ENCODE data around the gene CPNE5. TPM values are rescaled to one million over a fixed set of nuclear protein-coding genes. Genes with fewer than 3 reads are reported as not detected.

CPNE5 gene
- total and polyA plus RNA-seq, 8 donors = 1.2 to 15.9 (median 2.4) TPM; not detected in 1

GRCh38 chr6:36817847-36818246 lies 21.4 kb downstream of the CPNE5 start:
- 80 to 92% (median 87%) methylated on average over 3 of the region's 3 CpGs for WGBS, 5 donors
- Histone ChIP-seq H3K9me3 (no peaks in the 10 kb centered on the region), H3K36me3 (no peaks in the 10 kb centered on the region), H3K27ac (no peak overlapping the region), H3K4me3 (no peak overlapping the region), H3K27me3 (no peaks in the 10 kb centered on the region), H3K4me1 (no peaks in the 10 kb centered on the region)
- DNase-seq = no peak
- intact Hi-C loops (cut with DNase I; ENCODE audit: low total_unique reads) = no loop called here
- TF ChIP-seq EP300 (IDR thresholded peaks at IDR 0.05) (no peak), POLR2AphosphoS5 (IDR thresholded peaks at IDR 0.05) (no peak), POLR2A (IDR thresholded peaks at IDR 0.05) (no peak)
- TF ChIP-seq, protein P1, sequence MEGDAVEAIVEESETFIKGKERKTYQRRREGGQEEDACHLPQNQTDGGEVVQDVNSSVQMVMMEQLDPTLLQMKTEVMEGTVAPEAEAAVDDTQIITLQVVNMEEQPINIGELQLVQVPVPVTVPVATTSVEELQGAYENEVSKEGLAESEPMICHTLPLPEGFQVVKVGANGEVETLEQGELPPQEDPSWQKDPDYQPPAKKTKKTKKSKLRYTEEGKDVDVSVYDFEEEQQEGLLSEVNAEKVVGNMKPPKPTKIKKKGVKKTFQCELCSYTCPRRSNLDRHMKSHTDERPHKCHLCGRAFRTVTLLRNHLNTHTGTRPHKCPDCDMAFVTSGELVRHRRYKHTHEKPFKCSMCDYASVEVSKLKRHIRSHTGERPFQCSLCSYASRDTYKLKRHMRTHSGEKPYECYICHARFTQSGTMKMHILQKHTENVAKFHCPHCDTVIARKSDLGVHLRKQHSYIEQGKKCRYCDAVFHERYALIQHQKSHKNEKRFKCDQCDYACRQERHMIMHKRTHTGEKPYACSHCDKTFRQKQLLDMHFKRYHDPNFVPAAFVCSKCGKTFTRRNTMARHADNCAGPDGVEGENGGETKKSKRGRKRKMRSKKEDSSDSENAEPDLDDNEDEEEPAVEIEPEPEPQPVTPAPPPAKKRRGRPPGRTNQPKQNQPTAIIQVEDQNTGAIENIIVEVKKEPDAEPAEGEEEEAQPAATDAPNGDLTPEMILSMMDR (IDR thresholded peaks at IDR 0.05) = no peak

DNA sequence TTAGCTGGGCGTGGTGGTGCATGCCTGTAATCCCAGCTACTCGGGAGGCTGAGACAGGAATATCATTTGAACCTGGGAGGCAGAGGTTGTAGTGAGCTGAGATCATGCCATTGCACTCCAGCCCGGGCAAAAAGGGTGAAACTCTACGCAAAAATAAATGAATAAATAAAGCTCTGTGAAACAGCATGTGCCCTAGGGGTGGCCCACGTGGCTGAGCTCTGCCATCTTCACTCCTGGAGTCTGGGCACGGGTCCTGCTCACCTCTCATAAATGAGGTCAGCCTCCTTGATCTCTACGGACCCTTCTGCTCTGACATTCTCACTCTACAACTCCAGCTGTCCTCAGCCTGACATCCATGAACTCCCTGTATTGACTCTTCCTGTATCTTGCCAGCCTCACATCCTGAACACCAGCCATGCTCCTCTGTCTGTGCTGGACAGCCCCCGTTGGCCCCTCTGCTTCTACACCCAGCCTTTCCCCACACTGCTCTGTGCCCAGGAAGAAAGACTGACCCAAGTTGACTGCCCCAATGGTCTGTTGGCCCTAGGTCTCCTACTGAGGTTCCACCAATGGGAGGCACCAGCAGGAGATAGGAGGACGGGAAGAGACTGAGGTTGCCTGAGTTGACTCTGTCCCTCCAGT lies 21.9 kb downstream of the CPNE5 start:
- 79 to 92% (median 89%) methylated on average over 9 of the region's 9 CpGs for WGBS, 5 donors
- H3K36me3 ChIP-seq = no peaks in the 10 kb centered on the region
- H3K4me1 ChIP-seq = no peaks in the 10 kb centered on the region
- no peak for DNase-seq
- no peaks in the 10 kb centered on the region for H3K9me3 ChIP-seq
- intact Hi-C loops (cut with DNase I; ENCODE audit: low total_unique reads) = no loop called here
- H3K27ac ChIP-seq = no peak overlapping the region
- no peak for TF ChIP-seq POLR2AphosphoS5 (IDR thresholded peaks at IDR 0.05)
- no peak for TF ChIP-seq POLR2A (IDR thresholded peaks at IDR 0.05)
- no peak for TF ChIP-seq EP300 (IDR thresholded peaks at IDR 0.05)
- TF ChIP-seq, protein P1 (IDR thresholded peaks at IDR 0.05) = no peak
- H3K27me3 ChIP-seq = no peaks in the 10 kb centered on the region
- no peak overlapping the region for H3K4me3 ChIP-seq

DNA sequence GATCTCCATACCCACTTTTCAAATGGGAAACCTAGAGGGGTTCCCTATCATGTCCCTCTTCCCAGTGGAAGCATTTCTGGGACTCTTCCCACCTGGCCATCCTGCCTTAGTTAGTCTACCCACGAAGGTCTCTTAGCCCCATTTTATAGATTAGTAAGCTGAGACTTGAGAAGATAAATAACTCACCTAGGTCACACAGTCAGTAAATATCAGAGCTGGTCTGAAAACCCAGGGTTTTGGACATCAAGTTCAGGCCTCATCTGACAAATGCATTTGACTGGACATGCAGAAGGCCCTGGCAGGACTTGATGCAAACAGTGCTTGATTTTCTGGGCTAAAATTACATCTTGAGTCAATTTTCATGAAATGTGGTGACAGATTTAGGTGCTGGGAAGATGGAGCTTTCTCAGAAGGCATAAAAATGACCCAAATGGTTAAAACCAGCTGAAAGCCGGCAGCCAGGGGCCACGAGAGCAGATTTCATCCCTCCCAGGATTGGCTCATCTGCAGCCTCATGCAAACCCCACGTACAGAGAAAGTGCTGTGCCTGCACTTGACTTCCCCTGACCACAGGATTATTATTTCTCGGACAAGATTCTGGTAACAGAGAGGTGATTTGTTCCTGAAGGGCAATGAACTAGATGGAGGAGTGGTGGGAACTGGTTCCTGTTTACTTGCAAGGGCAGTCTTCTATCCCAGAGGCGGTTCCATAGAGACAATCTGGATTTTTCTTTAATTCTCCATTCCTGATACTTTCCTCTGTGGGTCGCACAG lies 23.1 kb downstream of the CPNE5 start:
- no peak for DNase-seq
- intact Hi-C loops (cut with DNase I; ENCODE audit: low total_unique reads) = no loop called here
- no peaks in the 10 kb centered on the region for H3K36me3 ChIP-seq
- TF ChIP-seq, protein P1 (IDR thresholded peaks at IDR 0.05) = no peak
- TF ChIP-seq POLR2A (IDR thresholded peaks at IDR 0.05) = no peak
- TF ChIP-seq EP300 (IDR thresholded peaks at IDR 0.05) = no peak
- no peak for TF ChIP-seq POLR2AphosphoS5 (IDR thresholded peaks at IDR 0.05)
- H3K27me3 ChIP-seq = no peaks in the 10 kb centered on the region
- H3K27ac ChIP-seq = no peak overlapping the region
- H3K9me3 ChIP-seq = no peaks in the 10 kb centered on the region
- H3K4me3 ChIP-seq = no peak overlapping the region
- 75 to 83% (median 78%) methylated on average over 6 to 7 of the region's 7 CpGs for WGBS, 5 donors
- H3K4me1 ChIP-seq = no peaks in the 10 kb centered on the region

DNA sequence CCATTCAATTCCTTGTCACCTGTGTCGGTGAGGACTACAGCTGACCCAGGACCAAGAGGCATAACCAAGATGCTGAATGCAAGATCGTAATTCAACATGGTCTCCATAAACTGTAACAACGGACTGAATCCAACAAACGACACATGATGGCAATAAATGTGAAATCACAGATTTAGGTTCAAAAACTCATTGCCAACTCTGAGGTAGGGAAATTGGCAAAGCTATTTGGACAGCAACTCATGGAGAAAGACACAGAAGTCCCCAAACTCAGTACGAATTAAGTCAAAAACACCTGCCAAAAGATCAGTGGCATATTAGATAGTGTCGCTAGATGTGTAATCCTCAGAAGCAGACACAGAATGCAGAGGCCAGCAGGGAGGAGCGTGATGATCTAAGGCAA lies 25.0 kb downstream of the CPNE5 start:
- no peak for DNase-seq
- no peaks in the 10 kb centered on the region for H3K27me3 ChIP-seq
- no peaks in the 10 kb centered on the region for H3K4me1 ChIP-seq
- H3K36me3 ChIP-seq = no peaks in the 10 kb centered on the region
- intact Hi-C loops (cut with DNase I; ENCODE audit: low total_unique reads) = no loop called here
- no peak overlapping the region for H3K27ac ChIP-seq
- 91 to 96% (median 95%) methylated on average over 7 of the region's 7 CpGs for WGBS, 5 donors
- H3K9me3 ChIP-seq = no peaks in the 10 kb centered on the region
- no peak overlapping the region for H3K4me3 ChIP-seq
- TF ChIP-seq POLR2AphosphoS5 (IDR thresholded peaks at IDR 0.05) (no peak), POLR2A (IDR thresholded peaks at IDR 0.05) (no peak), EP300 (IDR thresholded peaks at IDR 0.05) (no peak)
- TF ChIP-seq, protein P1 (IDR thresholded peaks at IDR 0.05) = no peak

Measured in stomach (tissue), 9 donors.